ENCODE results near the gene STYX. TPM values are rescaled to one million over a fixed set of nuclear protein-coding genes. Genes with fewer than 3 reads are reported as not detected.
"Not testable (repeated sequence)": the region's sequence is repeated elsewhere in the genome, so short reads cannot be mapped to it uniquely, and the experiment has no call there.

The STYX gene
- total RNA-seq, 2 donors from 2014 or later, result 11.5 to 12.5 TPM

- DNase-seq, result no peak
- intact Hi-C loops (cut with DNase I), result no loop called here
- no peak for ATAC-seq
Measured at GRCh38 chr14:52716155-52716554, 13.8 kb upstream of the STYX start.

DNA sequence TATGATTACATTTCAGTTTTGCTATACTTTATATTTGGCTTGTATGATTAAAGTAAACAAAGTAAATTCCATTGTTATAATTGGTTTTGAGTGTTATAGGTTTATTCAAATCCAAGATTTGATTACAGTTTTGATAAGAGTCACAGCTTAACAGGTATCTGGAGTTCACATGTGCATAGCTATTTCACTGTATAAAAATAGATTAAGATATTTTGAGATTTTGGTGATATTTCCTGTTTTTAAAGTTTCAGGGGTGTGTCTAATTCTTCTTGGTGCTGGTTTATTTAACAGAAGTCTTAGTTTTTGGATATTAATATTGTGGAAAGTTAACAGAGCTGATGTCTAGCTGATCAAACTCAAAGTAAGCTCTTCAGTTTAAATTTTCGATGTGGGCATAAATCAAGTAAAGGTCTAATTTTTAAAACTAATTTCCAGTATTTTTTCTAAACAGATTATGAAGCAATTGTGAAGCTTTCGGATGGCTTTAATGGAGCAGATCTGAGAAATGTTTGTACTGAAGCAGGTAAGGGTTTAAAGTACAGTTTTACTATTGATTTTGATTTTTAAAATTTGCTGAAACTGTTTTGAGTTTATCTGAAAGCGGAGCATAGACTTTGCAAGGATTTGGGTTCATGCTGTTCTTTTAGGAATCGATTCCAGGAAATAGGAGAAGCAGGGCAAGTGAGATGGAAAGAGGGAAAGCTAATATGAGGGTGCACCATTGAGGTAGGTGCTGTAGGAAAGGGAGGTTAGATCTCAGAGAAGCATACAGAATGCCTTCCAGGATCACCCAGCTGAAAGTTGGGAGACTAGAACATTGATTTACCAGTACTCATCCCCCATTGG, 6.2 kb upstream of the STYX start:
- ATAC-seq, result no peak
- no peak for DNase-seq
- intact Hi-C loops (cut with DNase I), result no loop called here

DNA sequence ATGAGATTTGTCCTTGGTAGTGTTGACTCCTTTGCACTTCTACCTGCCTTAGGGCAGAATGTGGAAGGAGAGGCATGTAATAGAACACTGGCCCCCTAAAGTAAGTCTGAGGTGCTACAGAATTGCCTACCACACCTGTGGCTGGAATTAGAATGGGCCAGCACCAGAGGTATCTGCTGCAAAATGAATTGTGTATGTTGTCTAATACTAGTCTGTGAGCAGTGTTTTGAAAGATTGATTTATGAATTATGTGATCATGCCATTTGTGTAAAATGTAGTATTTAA, 5.7 kb upstream of the STYX start:
- DNase-seq (no peak), ATAC-seq (no peak)
- intact Hi-C loops (cut with DNase I), result no loop called here

DNA sequence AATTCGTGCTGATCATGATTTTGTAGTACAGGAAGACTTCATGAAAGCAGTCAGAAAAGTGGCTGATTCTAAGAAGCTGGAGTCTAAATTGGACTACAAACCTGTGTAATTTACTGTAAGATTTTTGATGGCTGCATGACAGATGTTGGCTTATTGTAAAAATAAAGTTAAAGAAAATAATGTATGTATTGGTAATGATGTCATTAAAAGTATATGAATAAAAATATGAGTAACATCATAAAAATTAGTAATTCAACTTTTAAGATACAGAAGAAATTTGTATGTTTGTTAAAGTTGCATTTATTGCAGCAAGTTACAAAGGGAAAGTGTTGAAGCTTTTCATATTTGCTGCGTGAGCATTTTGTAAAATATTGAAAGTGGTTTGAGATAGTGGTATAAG, 2.5 kb upstream of the STYX start:
- intact Hi-C loops (cut with DNase I); DNase-seq; ATAC-seq: not testable (repeated sequence)

- intact Hi-C loops (cut with DNase I); ATAC-seq; DNase-seq: not testable (repeated sequence)
Measured at GRCh38 chr14:52729035-52729434, 931 bp upstream of the STYX start.

DNA sequence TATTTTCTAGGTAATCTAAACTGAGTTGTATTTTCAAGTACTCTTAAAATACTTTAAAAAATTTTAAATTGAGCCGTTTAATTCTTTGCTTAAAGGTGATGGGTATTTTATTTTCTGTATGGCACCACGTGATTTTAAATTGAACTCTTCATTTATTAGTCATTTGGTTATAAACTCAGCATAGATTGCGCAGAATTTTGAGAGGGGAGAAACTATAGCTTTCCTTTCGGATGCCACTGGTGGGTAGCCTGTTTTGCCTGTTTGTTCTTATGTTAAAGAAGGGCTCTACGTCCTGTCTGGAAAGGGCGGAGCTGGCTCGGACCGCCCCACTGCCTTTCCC, 411 bp upstream of the STYX start:
- intact Hi-C loops (cut with DNase I), result no loop called here
- DNase-seq (no peak), ATAC-seq (no peak)

GRCh38 chr14:52730709-52731111, 744 bp downstream of the STYX start:
- no peak for DNase-seq
- intact Hi-C loops (cut with DNase I), result loop anchor here in 1 of 2 donors (10.0 kb wide), 1 partner anchor 54 kb away; no protein-coding TSS in a partner anchor
- no peak for ATAC-seq

DNA sequence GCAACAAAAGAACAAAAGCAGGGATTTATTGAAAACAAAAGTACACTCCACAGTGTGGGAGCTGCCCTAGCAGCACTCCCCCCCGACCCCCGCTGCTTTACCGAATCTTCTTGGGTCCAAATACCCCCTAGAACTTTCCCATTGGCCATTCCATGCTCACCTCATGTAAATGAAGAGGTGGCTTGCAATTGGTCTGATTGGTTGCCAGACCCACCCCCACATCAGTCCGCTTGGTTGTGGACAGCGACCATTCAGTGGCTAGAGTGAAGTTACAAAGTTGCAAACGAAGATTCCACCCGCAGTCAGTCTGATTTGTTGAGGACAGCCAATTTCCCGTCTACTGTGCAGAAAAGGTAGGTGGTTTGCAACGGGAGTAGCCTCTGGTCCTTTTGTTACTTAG, 3.9 kb downstream of the STYX start:
- DNase-seq (no peak), ATAC-seq (no peak)
- intact Hi-C loops (cut with DNase I), result loop anchor here in 1 of 2 donors (10.0 kb wide), 1 partner anchor 51 kb away; no protein-coding TSS in a partner anchor

GRCh38 chr14:52735921-52736489, 6.0 kb downstream of the STYX start:
- intact Hi-C loops (cut with DNase I), result loop anchor here in 1 of 2 donors (10.0 kb wide), 1 partner anchor 49 kb away; no protein-coding TSS in a partner anchor
- DNase-seq (no peak), ATAC-seq (no peak)

GRCh38 chr14:52738409-52738808, 8.4 kb downstream of the STYX start:
- DNase-seq (no peak), ATAC-seq (no peak)
- intact Hi-C loops (cut with DNase I), result loop anchor here in 1 of 2 donors (10.0 kb wide), 1 partner anchor 46 kb away; no protein-coding TSS in a partner anchor

DNA sequence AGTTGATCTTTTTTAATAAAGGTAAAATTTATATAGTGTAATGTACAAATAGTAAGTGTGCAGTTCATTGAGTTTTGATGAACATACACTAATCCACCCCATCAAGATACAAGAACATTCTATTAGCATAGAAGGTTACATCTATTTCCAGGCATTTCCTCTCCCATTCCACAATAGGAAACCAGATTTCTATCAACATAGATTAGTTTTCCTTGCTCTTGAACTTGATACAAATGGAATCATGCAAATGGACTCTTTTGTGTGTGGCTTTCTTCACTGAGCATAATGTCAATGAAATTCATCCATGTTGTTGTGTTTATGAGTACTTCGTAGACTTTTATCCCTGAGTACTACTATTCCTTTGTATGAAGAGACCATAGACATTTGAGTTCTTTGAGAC, 10.8 kb downstream of the STYX start:
- no peak for ATAC-seq
- intact Hi-C loops (cut with DNase I), result no loop called here
- no peak for DNase-seq

DNA sequence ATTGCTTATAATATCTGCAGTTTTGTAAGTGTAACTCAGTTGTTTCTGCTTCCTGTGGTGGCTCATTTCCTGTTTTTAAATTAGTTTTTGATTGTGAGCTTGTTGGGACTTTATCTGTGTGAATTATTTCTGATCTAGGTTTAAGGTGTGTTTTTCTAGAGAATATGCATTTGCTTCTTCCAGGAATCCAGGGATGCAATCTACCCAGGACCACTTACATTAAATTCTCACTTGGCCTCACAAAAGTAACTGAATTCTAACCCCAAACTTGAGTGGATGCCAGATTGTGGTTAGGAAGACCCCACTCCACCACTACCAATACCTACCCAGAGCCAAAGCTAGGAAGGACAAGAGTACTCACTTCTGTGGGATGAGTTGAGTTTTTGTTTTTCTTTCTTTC, 11.9 kb downstream of the STYX start:
- intact Hi-C loops (cut with DNase I), result no loop called here
- no peak for DNase-seq
- no peak for ATAC-seq

GRCh38 chr14:52748647-52749292, 18.8 kb downstream of the STYX start:
- intact Hi-C loops (cut with DNase I), result no loop called here
- ATAC-seq (no peak), DNase-seq (no peak)

DNA sequence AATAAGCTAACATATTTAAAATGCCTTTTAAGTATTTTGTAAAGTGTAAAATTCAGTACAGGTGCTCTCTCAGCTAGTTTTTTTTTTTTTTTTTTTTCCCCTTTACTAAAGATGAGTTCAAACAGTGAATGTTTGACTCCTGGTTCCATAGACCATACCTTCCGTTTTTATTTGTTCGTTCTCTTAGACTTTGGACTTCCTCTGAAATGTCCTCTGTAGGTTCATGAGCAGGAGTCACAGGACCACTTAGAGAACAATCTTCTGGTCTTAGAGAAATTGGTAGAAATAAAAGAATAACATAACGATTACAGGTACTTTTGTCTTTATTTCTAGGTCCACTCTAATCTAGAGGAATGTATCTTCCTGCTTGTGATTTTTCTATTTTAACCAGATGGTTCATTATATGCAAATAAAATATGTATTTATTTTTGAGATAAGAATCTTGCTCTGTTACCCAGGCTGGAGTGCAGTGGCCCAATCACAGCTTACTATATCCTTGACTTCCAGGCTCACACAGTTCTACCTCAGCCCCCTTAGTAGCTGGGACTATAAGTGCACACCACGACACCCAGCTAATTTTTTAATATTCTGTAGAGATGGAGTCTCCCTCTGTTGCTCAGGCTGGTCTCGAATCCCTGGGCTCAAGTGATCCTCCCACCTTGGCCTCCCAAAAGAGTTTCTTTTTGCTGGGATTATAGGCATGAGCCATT, 25.8 kb downstream of the STYX start:
- intact Hi-C loops (cut with DNase I), result no loop called here
- no peak for ATAC-seq
- DNase-seq, result no peak

DNA sequence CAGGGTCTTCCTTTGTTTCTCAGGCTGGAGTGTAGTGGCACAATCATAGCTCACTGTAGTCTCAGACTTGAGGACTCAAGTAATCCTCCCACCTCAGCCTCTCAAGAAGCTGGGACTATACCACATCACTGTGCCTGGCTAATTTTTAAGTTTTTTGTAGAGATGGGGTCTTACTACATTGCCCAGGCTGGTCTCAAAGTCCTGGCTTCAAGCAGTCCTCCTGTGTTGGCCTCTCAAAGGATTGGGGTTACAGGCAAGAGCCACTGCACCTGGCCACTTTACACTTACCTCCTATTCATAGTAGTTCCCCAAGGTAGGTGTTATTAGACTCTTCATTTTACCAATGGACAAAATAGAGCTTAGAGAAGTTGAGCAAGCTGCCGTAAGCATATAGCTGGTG, 29.2 kb downstream of the STYX start:
- ATAC-seq (no peak), DNase-seq (no peak)
- intact Hi-C loops (cut with DNase I), result no loop called here

DNA sequence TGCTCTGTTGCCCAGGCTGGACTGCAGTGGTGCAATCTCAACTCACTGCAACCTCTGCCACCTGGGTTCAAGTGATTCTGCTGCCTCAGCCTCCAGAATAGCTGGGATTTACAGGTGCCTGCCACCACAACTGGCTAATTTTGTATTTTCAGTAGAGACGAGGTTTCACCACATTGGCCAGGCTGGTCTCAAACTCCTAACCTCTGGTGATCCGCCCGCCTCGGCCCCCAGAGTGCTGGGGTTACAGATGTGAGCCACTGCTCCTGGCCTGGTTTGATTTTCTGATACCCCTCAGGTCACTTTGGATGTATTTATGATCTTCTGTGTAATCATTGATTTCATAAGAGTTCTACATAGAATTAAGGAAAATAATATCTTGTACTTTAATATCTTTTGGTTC, 33.0 kb downstream of the STYX start:
- ATAC-seq; DNase-seq; intact Hi-C loops (cut with DNase I): not testable (repeated sequence)

- ATAC-seq (no peak), DNase-seq (no peak)
- intact Hi-C loops (cut with DNase I), result no loop called here
Measured at GRCh38 chr14:52767058-52767833, 37.3 kb downstream of the STYX start.

DNA sequence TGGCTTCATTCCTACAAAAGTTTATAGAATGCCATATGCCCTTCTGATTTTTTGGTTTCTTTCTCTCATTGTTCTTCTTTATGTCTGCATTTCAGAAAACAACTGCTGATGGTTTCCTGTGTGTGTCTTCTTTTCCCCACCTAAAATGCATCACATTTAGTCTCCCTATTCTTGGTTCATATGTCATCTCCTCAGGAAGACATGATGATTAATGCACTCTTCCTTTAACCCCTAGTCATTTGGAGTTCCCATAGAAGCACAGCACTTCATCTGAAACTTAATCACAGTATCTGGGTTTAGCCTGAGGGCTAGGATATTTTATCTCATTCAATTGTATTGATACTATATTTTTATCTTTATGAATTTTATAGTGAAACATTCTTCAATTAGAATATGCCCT, 39.9 kb downstream of the STYX start:
- intact Hi-C loops (cut with DNase I), result no loop called here
- DNase-seq (no peak), ATAC-seq (no peak)

- intact Hi-C loops (cut with DNase I), result no loop called here
- DNase-seq (no peak), ATAC-seq (no peak)
Measured at GRCh38 chr14:52776816-52777215, 46.9 kb downstream of the STYX start.

All from left cardiac atrium (tissue), 4 donors.